Activated CD4-positive, alpha-beta T cell treated with anti-CD3 and anti-CD28 coated beads for 4 hours (primary cell): Measurements from ENCODE around the gene MRPL42.
"Not testable (repeated sequence)": the region's sequence is repeated elsewhere in the genome, so short reads cannot be mapped to it uniquely, and the experiment has no call there.

Experiments used
- DNase-seq, 2 donors: peaks; one replicate each; pipeline ENCODE4 v3.0.0-alpha.2; 2020

Gene MRPL42

DNA sequence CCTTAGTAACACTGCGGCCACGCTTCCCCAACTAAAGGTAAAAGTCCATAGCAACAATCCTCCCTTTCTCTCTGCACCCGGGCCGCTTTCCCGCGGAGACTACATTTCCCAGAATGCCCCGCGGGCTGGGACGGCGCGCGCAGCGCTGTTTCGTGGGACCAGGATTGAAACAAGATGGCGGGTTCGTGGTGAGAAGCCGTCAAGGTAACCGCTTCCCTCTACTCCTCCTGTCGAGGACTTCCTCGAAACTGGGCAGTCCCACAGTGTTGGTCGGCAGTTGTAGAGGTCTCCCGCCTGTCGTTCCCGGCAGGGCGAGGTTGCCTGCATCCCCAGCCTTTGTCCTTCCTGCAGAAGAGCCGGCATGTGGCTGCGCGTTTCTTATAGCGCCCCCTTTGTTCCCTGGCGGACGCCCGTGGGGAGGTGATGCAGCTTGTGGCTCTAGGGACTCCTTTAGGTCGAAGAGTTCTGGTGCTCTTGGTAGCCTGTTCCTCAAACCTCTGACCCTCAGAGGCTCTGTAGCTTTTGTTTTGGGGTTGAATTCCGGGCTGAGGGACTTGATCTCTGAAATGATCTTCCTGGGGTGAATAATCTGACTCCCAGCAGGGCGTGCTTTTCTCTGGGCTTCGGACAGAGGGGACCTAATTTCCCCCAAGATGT, at the start of gene MRPL42:
MRPL42 (plus strand) TSS at position 164 of the 657 bp plus-strand sequence. CDS start 1,772 bp downstream, outside the sequence.
- peak; percentile 83 to 91 for DNase-seq

DNA sequence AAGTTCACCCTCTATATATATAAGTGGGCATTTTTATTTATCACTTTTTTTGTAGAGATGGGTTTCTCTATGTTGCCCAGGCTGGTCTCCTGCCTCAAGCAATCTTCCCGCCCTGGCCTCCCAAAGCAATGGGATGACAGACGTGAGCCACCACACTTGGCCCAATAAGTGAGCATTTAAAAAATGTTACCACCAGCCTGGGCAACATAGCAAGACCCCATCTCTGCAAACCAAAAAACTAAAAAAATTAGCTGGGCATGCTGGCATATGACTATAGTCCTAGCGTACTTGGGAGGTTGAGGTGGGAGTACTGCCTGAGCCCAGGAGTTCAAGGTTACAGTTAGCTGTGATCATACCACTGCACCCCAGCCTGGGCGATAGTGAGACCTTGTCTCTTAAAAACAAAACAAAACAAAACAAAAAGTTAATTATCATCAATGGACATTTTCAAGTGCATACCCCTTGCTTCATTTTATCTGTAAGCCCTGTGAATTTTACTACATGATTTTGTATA, 49.3 kb upstream of the MRPL42 start:
- no peak for DNase-seq

DNA sequence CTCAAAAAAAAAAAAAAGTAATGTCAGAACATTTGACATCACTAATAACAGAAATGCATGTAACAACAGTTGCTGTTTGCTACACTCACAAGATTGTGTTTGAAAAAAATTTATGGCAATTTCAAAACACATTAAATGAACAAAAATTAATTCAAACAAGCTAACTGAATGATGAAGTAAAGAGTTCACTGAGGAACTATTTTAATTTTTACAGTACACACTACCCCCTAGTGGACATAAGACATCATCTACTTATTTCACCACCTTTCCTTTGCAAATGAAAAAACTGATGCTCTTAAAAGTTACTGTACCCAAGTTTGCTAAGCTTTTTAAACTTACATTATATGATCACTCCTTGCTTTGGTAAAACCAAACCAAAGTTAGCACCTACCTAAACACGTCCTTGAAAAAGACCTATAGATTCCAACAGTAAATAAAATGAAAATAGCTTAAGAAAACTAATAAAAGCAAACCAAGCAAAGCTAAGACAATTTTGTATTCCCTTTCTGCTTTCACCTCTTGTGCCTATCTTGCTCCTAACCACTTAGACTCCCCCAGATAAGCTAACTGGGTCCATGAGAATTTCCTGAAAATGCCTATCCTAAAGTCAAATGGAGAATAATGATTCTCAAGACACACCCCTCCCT, 47.8 kb upstream of the MRPL42 start:
- DNase-seq = no peak

DNA sequence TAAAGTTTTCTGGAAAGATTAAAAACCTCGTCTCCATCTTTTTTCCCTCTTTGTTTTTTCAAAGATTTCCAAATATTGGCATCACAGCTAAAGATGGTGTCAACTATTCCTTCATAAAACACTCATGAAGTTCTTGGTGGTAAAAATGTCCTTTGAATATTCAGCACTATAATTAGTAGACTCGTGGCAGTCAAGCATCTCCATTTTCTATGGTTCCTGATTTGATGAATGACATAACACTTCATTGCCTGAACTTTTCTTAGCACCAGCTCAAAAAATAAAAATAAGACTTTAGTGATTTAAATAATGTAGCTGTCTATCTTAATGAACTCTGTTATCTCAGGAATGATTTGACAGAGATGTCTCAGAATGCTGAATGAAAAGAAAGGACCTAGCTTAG, 45.3 kb upstream of the MRPL42 start:
- no peak for DNase-seq

DNA sequence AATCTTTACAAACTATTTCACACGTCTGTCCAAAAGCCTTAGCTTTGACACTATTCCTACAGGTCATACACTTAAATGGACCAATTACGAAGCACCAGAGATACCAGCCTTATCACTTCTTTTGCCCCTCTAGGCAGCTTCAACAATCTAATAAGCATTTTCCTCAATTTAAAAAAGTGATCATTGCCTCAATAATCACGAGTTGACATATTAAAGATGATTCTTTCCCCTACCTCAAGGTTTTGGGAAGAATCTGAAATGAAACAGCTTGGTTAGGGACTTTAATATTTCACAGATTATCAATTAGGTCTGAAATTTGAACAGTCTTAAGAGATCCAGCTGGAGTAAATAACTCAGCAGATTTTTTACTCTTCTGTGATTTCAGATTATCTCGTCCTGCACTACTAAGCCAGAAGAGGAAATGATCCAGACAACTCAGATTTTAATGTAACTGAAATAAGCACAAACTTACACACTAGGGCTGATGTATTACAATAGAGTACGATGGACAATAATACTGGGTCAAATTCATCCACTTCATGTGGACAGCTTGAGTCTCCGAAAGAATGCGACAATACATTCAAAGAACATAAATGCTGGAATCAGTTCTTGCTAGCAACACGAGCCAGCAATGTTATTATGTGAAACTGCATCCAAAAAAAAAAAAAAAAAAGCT, 41.4 kb upstream of the MRPL42 start:
- DNase-seq = no peak

DNA sequence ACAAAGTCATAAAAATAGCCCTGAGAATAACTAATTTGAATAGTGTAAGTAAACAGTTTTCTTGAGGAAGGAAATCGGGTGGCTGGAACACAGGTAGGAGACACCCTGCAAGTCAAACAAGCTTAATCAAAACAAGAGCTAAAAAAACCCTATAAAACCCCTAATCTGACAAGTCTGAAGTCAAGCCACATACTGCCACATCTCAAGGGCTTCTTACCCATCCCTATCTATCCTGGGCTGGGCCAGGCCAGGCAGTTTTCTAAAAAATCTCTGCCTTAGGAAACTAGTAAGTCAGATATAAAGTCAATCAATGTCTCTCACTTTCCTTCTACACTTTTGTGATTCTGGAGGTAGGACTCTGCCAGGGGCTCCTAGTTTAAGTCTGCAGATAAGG, 40.9 kb upstream of the MRPL42 start:
- no peak for DNase-seq

DNA sequence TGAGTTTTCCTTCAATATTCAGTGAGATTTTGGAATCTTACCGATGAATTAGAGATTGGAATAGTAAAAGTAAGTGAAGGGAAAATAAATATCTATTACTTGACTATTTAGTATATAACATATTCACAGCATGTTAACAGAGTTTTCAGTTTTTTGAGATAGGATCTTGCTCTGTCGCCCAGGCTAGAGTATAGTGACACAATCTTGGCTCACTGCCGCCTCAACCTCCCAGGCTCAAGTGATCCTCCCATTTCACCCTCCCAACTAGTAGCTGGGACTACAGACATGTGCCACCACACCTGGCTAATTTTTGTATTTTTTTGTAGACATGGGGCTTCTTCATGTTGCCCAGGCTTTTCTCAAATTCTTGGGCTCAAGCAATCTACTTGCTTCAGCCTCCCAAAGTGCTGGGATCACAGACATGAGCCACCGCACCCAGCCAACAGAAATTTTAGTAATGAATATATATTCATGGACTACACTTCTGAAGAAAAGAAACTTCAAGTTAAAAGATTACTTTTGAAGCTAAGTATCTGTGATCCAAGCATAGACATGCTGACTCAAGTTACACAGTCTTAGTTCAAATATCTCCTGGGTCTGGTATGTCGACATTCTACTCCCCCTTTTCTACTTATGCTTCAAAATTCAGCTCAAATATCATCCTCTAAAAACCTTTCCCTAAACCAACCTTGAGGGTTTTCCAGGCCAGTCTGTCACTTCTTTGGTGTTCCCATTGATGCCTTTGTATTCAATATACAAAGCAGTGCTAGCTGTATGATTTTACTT, 39.3 kb upstream of the MRPL42 start:
- DNase-seq = no peak

DNA sequence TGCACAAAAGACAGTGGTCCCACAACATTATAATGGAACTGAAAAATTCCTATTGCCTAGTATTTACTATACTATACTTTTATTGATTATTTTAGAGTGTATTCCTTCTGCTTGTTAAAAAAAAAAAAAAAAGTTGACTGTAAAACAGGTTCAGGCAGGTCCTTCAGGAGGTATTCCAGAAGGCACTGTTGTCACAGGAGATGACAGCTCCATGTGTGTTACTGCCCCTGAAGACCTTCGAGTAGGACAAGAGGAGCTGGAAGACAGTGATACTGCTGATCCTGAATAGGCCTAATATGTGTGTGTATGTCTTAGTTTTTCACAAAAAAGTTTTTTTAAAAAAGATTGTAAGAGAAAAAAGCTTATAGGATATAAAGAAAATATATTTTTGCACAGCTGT, 37.9 kb upstream of the MRPL42 start:
- DNase-seq = no peak

DNA sequence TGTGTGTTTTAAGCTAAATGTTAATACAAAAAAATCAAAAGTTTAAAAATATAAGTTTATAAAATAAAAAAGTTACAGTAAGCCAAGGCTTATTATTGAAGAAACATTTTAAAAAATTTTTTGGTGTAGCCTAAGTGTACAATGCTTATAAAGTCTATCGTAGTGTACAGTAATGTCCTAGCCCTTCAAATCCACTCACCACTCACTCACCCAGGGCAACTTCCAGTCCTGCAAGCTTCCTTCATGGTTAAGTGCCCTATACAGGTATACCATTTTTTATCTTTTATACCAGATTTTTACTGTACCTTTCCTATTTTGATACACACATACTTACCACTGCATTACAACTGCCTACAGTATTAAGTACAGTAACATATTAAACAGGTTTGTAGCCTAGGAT, 37.5 kb upstream of the MRPL42 start:
- no peak for DNase-seq

DNA sequence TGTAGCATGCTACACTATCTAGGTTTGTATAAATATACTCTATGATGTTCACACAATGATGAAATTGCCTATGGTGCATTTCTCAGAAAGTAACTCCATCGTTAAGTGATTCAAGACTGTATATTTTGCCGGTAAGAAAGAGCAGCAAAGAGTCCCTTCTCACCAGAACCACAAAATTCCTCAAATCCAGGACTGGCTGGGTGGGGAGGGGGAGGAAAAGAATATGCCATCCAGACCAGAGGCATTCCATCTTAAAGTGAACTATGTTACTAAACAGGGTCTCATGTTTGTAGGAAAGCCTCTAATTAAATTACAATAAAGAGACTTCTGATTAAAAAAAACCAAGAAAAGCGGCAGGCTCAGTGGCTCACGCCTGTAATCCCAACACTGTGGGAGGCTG, 37.0 kb upstream of the MRPL42 start:
- DNase-seq = no peak

DNA sequence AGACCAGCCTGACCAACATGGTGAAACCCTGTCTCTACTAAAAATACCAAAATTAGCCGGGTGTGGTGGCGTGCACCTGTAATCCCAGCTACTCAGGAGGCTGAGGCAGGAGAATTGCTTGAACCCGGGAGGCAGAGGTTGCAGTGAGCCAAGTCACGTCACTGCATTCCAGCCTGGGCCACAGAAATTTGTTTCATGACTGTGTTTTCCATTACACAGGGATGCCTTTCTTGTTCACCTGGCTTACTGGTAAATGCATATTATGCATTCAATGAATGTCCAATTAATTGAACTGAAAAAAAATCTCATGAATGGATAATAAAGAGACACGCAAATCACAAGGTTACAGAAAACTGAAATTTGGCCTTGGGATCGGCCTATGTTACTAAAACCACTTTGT, 35.3 kb upstream of the MRPL42 start:
- DNase-seq = not testable (repeated sequence)

DNA sequence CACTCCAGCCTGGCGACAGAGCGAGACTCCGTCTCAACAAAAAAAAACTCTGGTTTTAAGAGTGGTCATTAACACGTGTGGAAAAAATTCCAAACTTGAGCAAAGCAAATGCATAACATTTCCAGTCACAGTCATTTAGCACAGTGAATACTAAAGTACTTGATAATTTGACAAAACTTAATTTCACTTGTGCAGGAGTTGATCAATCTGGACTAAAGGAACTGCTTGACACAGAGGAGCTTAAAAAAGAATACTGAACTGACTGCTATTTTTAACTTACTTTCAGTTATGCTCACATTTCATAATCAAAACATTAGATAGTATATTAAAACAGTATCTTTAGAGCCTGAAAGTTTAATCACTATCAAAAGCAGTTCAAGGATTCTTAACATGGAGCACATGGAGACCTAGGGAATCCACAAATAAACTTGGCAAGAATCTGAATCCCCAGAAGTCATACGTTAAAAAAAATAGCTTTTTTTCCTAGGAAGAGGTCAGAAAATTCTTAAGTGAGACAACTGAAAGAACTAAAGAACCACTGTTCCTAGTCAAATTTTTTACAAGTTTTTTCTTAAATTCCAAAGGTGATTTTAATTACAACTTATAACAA, 33.0 kb upstream of the MRPL42 start:
- no peak for DNase-seq

DNA sequence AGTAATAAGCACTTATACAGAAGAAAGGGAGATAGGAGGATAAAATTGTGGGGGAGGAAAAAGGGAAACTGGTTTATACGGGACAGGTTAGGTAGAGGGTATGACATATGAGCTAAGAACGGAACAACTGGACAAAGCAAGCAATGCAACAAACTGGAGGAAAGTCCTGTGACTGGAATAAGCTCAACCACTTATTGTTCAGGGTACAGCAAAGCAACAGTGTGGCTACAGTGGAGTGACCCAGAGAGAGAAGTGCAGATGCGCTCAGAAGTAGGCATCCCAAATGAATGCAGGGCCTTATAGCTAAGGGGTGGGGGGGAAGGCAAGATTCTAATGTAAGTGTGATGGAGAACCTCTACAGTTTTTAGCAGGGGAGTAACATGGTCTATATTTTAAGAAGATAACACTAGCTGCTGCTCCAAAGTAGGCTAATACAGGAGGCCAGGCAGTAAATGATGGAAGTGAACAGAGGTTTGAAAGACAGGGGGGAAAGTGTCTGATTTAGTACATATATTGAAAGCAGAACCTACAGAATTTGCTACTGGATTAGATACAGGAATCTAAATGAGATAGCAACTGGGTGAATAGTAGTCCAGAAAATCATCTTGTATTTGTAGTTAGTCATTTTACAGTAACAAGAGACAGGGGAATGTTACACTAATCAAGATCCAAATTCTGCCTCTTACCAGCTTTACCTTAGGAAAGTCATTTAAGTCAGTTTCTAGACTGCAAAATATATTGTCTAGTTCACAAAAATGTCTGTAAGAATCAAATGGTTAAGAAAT, 28.9 kb upstream of the MRPL42 start:
- no peak for DNase-seq

DNA sequence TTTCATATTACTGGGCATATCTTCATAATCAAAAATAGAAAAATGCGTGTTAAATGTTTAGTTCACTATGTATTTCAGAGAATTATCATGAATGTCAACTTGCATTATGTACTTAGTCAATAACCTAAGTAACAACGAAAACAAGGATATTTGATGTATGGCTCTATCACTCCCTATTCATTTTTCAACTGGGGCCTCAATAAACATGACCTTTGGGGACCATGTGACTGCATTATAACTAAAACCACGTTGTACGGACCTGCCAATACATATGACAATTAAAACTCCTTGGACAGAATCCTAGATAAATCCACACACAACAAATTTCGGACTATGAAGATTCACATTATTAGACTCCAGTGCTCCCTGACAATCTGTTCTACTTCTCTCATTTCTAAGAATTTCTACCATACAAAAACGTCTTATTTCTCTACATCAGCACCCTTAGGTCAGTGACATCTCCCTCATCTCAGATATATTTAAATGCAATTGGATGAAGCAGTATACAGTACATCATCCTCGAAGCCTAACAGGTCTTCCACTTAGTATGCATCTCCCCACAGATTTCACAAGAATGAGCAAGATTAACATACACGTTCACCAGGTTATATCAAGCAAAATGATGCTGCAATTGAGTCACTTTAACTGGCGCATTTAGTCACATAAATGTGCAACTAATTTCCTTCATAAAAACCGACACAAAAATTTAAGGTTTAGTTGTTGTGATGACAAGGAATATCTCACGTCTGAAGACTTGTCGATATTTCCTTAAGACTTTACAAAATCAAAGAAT, 27.1 kb upstream of the MRPL42 start:
- DNase-seq = no peak

DNA sequence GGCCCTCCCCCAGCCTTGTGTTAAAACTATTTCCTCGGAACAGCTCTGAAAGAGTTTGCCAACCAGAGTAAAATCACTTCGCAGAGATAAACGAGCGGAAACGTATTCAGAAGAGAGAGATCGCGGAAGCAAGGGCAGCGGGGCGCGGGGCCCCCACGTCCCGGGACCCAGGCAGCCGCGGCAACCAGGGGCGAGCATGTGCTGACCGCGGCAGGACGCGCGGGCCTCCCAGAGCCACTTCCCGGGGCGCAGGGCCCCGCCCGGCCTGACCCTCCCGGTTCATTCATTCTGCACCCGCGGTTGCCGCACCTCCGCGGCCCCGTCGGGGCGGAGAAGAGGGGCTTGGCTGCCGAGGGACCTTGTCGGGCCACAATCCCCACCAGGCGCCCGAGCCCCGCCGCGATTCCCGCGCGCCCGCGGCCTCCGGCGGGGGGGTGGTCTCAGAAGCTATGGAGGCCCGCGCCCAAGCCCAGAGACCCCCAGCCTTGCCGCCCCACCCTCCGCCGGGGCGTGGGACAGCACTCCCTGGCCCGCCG, 26.2 kb upstream of the MRPL42 start:
- peak; percentile 11 to 16 for DNase-seq

DNA sequence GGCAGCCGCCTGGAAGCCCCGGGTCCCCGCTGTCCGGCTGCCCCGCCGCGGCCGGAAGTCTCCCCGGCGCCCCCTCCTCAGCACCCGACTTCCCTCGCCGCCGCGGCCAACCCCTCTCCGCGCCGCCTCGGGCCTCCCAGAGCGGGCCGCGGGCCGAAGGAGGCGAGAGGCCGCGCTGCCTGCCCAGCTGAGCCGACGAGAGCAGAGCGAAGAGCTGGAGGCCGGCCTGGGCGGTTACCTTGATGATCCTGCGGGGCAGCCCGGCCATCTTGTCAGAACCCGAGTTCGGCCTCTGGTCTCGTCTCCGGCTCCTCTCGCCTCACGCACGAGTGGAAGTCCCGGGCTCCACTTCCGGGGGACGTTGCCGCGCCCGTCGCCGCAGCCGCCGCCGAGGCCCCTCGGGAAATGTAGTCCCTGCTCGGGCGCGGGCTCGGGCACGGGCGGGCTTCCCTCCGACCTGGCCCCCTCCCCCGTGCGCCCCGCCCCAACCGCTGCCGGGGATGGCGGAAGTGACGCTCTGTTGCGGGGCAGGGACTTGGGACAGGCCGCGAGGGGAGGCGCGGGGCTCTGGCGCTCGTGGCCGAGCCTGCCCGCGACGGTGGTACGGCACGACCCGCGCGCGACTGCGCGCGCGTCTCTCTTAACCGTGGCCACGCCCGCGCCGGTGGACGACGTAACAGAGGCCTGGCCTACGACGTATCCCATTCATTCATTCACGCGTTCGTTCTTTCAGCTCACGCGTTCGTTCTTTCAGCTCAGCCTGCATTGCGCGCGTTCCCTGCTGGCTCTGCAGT, 25.5 kb upstream of the MRPL42 start, which contains the start of gene UBE2N:
UBE2N (minus strand) TSS at position 331 of the 794 bp plus-strand sequence; CDS start at position 268, 63 bp downstream.
- peak; percentile 95 to 96 for DNase-seq

DNA sequence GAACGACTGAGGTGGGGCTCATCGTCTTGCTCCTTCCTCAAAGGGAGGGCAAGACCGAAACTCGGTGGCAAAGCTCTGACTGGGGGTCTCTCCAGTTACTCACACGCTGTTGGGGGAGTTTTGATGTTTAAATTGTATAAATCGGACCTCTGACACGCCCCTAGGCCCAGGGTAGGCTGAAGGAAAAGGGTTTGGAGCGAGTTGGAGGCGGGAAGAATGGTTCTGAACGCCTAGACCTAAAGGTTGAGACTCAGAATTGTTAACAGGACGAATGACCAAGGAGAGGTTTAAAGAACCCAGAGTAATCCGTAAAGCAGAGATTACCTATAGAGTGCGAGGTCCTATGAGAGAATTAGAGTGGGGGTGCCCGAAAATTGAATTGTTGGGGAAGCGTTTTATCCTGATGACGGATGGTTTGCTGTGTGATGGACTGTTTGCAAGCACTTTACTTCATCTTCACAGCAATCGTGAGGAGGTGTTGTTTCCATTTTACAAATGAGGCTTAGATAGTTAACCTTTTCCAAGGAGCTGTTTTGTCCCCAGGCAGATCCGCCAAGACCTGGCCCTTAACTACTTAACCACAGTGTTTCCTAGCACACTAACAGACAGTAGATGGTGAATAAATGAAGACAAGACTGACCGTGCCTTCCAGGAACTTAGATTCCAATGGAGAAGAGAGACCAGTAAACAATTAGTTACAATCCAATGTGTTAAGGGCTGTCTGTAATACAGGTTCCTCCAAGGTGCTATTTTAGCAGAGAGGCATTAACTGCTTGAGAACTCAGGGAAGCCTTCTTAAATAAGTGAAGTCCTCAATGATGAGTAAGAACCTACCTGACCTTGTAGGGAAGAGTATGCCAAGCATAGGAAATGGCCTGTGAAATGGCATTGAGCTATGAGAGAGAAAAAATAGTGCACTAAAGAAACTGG, 24.6 kb upstream of the MRPL42 start:
- DNase-seq = no peak

DNA sequence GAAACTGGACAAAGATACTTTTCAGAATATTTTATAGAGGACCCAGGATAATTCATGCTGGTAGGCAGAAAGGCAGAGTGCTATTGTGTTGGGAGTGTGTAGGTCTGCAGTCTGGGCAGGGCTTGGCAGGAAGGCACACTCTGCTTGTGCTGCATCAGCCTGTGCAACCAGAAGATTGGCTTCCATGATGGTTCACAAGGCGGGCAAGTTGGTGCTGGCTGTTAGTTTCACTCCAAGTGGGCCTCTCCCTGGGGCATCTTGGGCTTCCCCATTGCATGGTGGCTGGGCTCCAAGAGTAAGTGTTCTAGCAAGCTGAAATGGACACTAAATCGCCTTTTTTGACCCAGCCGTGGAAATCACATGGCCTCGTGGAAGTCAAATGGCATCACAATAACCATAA, 23.7 kb upstream of the MRPL42 start:
- DNase-seq = no peak
